Muscle of back (tissue), 13 donors: Measurements from ENCODE around the gene MYH8. TPM values are rescaled to one million over a fixed set of nuclear protein-coding genes. Genes with fewer than 3 reads are reported as not detected.

Source experiments
- DNase-seq, 3 donors: peaks; one replicate each; pipeline versions ENCODE4 v3.0.0 to v3.0.0-alpha.2; 2013
- long read RNA-seq, 9 donors: transcript quantifications; one replicate each; lab custom pipeline, GENCODE V29; 2026
- polyA plus RNA-seq, 10 donors: library from polyadenylated mRNA; unstranded; fragments of 120-200 nt; gene quantifications; one replicate each; pipeline ENCODE4 v1.2.1, GENCODE V29; 2013; ENCODE audit not compliant: insufficient read length in 10 of 10

The MYH8 gene
- 1,000 to 10,000 TPM in 9 of 10 donors, 100 to 1,000 TPM in 1; 436 to 2,760 (median 1,798) TPM for polyA plus RNA-seq
- long read RNA-seq, donor 1, full-length matches to known transcripts = 7 of 1,139 reads
- long read RNA-seq, donor 1, partial matches to known transcripts = 1,132 of 1,139 reads
- long read RNA-seq, donor 1, other reads (novel, unspliced or antisense) = 0 of 1,139 reads
- long read RNA-seq, donor 2, full-length matches to known transcripts = 1 of 1,371 reads
- long read RNA-seq, donor 2, partial matches to known transcripts = 1,370 of 1,371 reads
- long read RNA-seq, donor 2, other reads (novel, unspliced or antisense) = 0 of 1,371 reads
- long read RNA-seq, donor 3, partial matches to known transcripts = 5 of 5 reads
- long read RNA-seq, donor 3, other reads (novel, unspliced or antisense) = 0 of 5 reads
- long read RNA-seq, donor 4, full-length matches to known transcripts = 1 of 1,087 reads
- long read RNA-seq, donor 4, partial matches to known transcripts = 1,086 of 1,087 reads
- long read RNA-seq, donor 4, other reads (novel, unspliced or antisense) = 0 of 1,087 reads
- long read RNA-seq, donor 5, partial matches to known transcripts = 1,505 of 1,505 reads
- long read RNA-seq, donor 5, other reads (novel, unspliced or antisense) = 0 of 1,505 reads
- long read RNA-seq, donor 6, full-length matches to known transcripts = 1 of 1,386 reads
- long read RNA-seq, donor 6, partial matches to known transcripts = 1,385 of 1,386 reads
- long read RNA-seq, donor 6, other reads (novel, unspliced or antisense) = 0 of 1,386 reads
- long read RNA-seq, donor 7, partial matches to known transcripts = 2,042 of 2,042 reads
- long read RNA-seq, donor 7, other reads (novel, unspliced or antisense) = 0 of 2,042 reads
- long read RNA-seq, donor 8, full-length matches to known transcripts = 1 of 249 reads
- long read RNA-seq, donor 8, partial matches to known transcripts = 248 of 249 reads
- long read RNA-seq, donor 8, other reads (novel, unspliced or antisense) = 0 of 249 reads
- long read RNA-seq, donor 9, partial matches to known transcripts = 157 of 157 reads
- long read RNA-seq, donor 9, other reads (novel, unspliced or antisense) = 0 of 157 reads

GRCh38 chr17:10421900-10422542, at the start of gene MYH8:
Gene MYH8, minus strand, starts transcription at chr17:10421950. Its CDS starts 1,723 bp downstream, at chr17:10420227.
- DNase-seq = peak; percentile 16 to 68 (median 44)

GRCh38 chr17:10469459-10469858, 47.7 kb upstream of the MYH8 start, which contains the start of gene MYH4:
Gene MYH4, minus strand, starts transcription at chr17:10469559. Its CDS starts 2,814 bp downstream, at chr17:10466745.
- DNase-seq = no peak

- no peak for DNase-seq
These were observed 41.7 kb upstream of the MYH8 start for GRCh38 chr17:10463402-10463801.

GRCh38 chr17:10460062-10460461, 38.3 kb upstream of the MYH8 start:
- no peak for DNase-seq

- no peak for DNase-seq
These were observed 37.0 kb upstream of the MYH8 start for GRCh38 chr17:10458701-10459100.

- DNase-seq = no peak
These were observed 36.2 kb upstream of the MYH8 start for GRCh38 chr17:10457952-10458351.

GRCh38 chr17:10447026-10447931, 25.5 kb upstream of the MYH8 start:
- no peak for DNase-seq

GRCh38 chr17:10439816-10440215, 18.1 kb upstream of the MYH8 start:
- no peak for DNase-seq

- DNase-seq = no peak
These were observed 13.3 kb upstream of the MYH8 start for GRCh38 chr17:10435096-10435495.

GRCh38 chr17:10429421-10430045, 7.8 kb upstream of the MYH8 start:
- no peak for DNase-seq

- no peak for DNase-seq
These were observed 7.0 kb upstream of the MYH8 start for GRCh38 chr17:10428781-10429180.

- DNase-seq = no peak
These were observed 539 bp downstream of the MYH8 start for GRCh38 chr17:10421211-10421610.

GRCh38 chr17:10420811-10421210, 939 bp downstream of the MYH8 start:
- DNase-seq = no peak

GRCh38 chr17:10417431-10417830, 4.3 kb downstream of the MYH8 start:
- peak in 2 of 3 donors; percentile 17 to 63 for DNase-seq

- no peak for DNase-seq
These were observed 6.6 kb downstream of the MYH8 start for GRCh38 chr17:10415161-10415560.

- no peak for DNase-seq
These were observed 18.2 kb downstream of the MYH8 start for GRCh38 chr17:10403589-10403988.

GRCh38 chr17:10398352-10398751, 23.4 kb downstream of the MYH8 start:
- no peak for DNase-seq

GRCh38 chr17:10396524-10397163, 25.1 kb downstream of the MYH8 start:
- no peak for DNase-seq

GRCh38 chr17:10394201-10394887, 27.4 kb downstream of the MYH8 start:
- DNase-seq = no peak
